Measurements from ENCODE around the gene RENBP. TPM values are rescaled to one million over a fixed set of nuclear protein-coding genes. Genes with fewer than 3 reads are reported as not detected.
A peak's percentile ranks its signal among the peaks of the same experiment; 100 is the strongest.

Gene RENBP
- total and polyA plus RNA-seq, 9 of the 15 experiments (the other 6 are each of a cell fraction or from before 2014, with no cell fraction given) = 0.07 to 14.8 (median 10.6) TPM; not detected in 1

GRCh38 chrX:153930011-153930910, 14.2 kb downstream of the RENBP start:
- ATAC-seq = no peak
- Histone ChIP-seq H3K27ac (ENCODE audit: extremely low read depth, low read depth, low read length) (peak overlapping the region; percentile 46; the same call in 1 of the 3 replicates), H3K9me3 (replicated peaks; ENCODE audit: control insufficient read depth, insufficient read depth, low read depth, low read length) (no peaks in the 10 kb centered on the region), H3K4me2 (ENCODE audit: insufficient read depth, low read length) (no peak overlapping the region), H3K79me2 (ENCODE audit: control insufficient read depth, insufficient read depth, low read length) (peaks cover 58% of the 10 kb centered on the region), H3K9me1 (ENCODE audit: control insufficient read depth, insufficient read depth, low read length) (no peaks in the 10 kb centered on the region), H3K27me3 (ENCODE audit: control insufficient read depth in 2 of 2, insufficient read depth in 2 of 2, low read length in 2 of 2) (no peaks in the 10 kb centered on the region), H4K20me1 (replicated peaks; ENCODE audit: control insufficient read depth, insufficient read depth, low read length) (no peaks in the 10 kb centered on the region), H2AFZ (ENCODE audit: low read depth, low read length) (no peak overlapping the region), H3K36me3 (ENCODE audit: control insufficient read depth, insufficient read depth, low read length) (peaks cover 50% of the 10 kb centered on the region), H3K4me1 (replicated peaks in 1 of 2; ENCODE audit: control insufficient read depth in 2 of 2, insufficient read depth in 2 of 2, low read length in 2 of 2) (peaks cover 23 to 63% of the 10 kb centered on the region in 2 experiments; a peak in 4 of 5 replicates), H3K9ac (ENCODE audit: insufficient read depth in 1 of 2, low read depth in 2 of 2, low read length in 2 of 2) (peak overlapping the region in 1 of 2 experiments; percentile 78; a peak in 2 of 4 replicates), H3K4me3 (no peak overlapping the region)
- DNase-seq (ENCODE audit: extremely low read depth in 1 of 4, low spot score in 3 of 4) = no peak
- CTCF ChIA-PET (ENCODE audit: low intra/inter-chr PET ratio) = no interaction called here
- 89% methylated on average over 22 of the region's 31 CpGs for WGBS (ENCODE audit: insufficient coverage, low coverage, missing lambda C conversion rate)
- POLR2A ChIA-PET = interaction anchor here (0.6 to 0.9 kb wide), 2 partner anchors 36 to 216 kb away, joined by 3 to 4 read pairs; no protein-coding TSS in a partner anchor
- 0 out of 2 replicates have a peak, but pooled peaks have one; percentile 56 for TF ChIP-seq POLR2G (IDR thresholded peaks at IDR 0.05; ENCODE audit: low read depth, low read length)
- TF ChIP-seq BRD9 (IDR thresholded peaks at IDR 0.05; ENCODE audit: low read depth, partially characterized antibody) = no peak
- peak; percentile 67 for TF ChIP-seq RBFOX2 (IDR thresholded peaks at IDR 0.05; ENCODE audit: low read depth, low read length)
- TF ChIP-seq ARID4B (CRISPR knock-in tag; IDR thresholded peaks at IDR 0.05) = no peak
- FAIRE-seq = no peak
- in situ Hi-C loops (cut with MboI) = no loop called here
- intact Hi-C loops (cut with micrococcal nuclease) = no loop called here
- BruUV-seq (replicated peaks) = no TSS peak
